HepG2 (cell line): ENCODE measurements around the gene NMNAT3. TPM values are rescaled to one million over a fixed set of nuclear protein-coding genes. Genes with fewer than 3 reads are reported as not detected.

Experiments
- ATAC-seq: fragments of 200-7000 bp; cut with Tn5 transposase; 3 replicates; pipeline ENCODE4 v1.9.1; 2020; ENCODE audit warnings: mild to moderate bottlenecking, moderate library complexity
- BruUV-seq: library from RNA; stranded (reverse); fragments of 400-500 nt; replicated peaks from 2 replicates; lab custom pipeline; 2021; lab: Mats Ljungman, UMichigan
- CTCF ChIA-PET: fragments of 300-600 bp; formaldehyde crosslinking; extraction: SDS; loops from one replicate; lab custom pipeline; 2021; ENCODE audit warnings: low total read pairs, inconsistent platforms, low intra/inter-chr PET ratio; lab: Yijun Ruan, JAX
- POLR2A ChIA-PET: fragments of 350-600 bp; sonication (Branson Sonifier 250); formaldehyde crosslinking; loops from one replicate; lab custom pipeline; 2020; ENCODE audit warnings: antibody characterized with exemption, inconsistent platforms; lab: Yijun Ruan, JAX
- DNase-seq: peaks from one replicate; pipeline ENCODE4 v3.0.0-alpha.2; 2015; ENCODE audit warnings: low spot score
- FAIRE-seq: peaks from 3 replicates; lab custom pipeline; 2011; peaks lifted over from hg19 to GRCh38; lab: Jason Lieb, UNC
- H2AFZ ChIP-seq: one replicate; pipeline ENCODE4 v1.6.1; 2011; ENCODE audit warnings: low read length, inconsistent platforms
- H3K27ac ChIP-seq: fragments of 300-600 bp; 3 replicates; pipeline ENCODE4 v1.8.0; 2011; ENCODE audit warnings: mixed run types, mild to moderate bottlenecking, mixed read lengths, low read length, inconsistent platforms; ENCODE audit not compliant: insufficient read depth; ENCODE audit errors: extremely low read length
- H3K27me3 ChIP-seq, 2 experiments: fragments of 200-600 bp in 1 of 2; 2 replicates in 1 of 2; 3 replicates in 1 of 2; pipeline versions ENCODE4 v1.6.0 to v1.8.0; 2011; ENCODE audit warnings: low read length in 2 of 2, mild to moderate bottlenecking in 2 of 2, moderate library complexity in 2 of 2, inconsistent platforms in 1 of 2; ENCODE audit not compliant: insufficient read depth in 2 of 2, control insufficient read depth in 1 of 2
- H3K36me3 ChIP-seq, 2 experiments: fragments of 200-600 bp in 1 of 2; replicated peaks in 1 of 2; 2 replicates in 1 of 2; 3 replicates in 1 of 2; pipeline versions ENCODE4 v1.5.1 to v1.8.0; 2011; ENCODE audit warnings: low read length in 2 of 2, inconsistent platforms in 1 of 2; ENCODE audit not compliant: insufficient read depth in 2 of 2, control insufficient read depth in 1 of 2
- H3K4me1 ChIP-seq: 2 replicates; pipeline ENCODE4 v1.5.1; 2012; ENCODE audit warnings: low read length, inconsistent platforms; ENCODE audit not compliant: insufficient read depth
- H3K4me2 ChIP-seq: 2 replicates; pipeline ENCODE4 v1.6.0; 2011; ENCODE audit warnings: low read depth, low read length, inconsistent platforms
- H3K4me3 ChIP-seq, 3 experiments: fragments of 200-600 bp in 1 of 3; sonication (generic), shearing (Covaris generic) in 1 of 3; replicated peaks in 1 of 3; 2 replicates each; pipeline ENCODE4 v1.5.1; 2011 to 2016; ENCODE audit warnings: low read length in 3 of 3, inconsistent platforms in 2 of 3, low read depth in 2 of 3, mild to moderate bottlenecking in 2 of 3, control low read depth in 1 of 3, mixed read lengths in 1 of 3; ENCODE audit not compliant: insufficient read depth in 1 of 3
- H3K79me2 ChIP-seq: one replicate; pipeline ENCODE4 v1.6.1; 2011; ENCODE audit warnings: low read length, inconsistent platforms; ENCODE audit not compliant: insufficient read depth
- H3K9ac ChIP-seq: 2 replicates; pipeline ENCODE4 v1.6.0; 2011; ENCODE audit warnings: mild to moderate bottlenecking, low read depth, low read length, inconsistent platforms; ENCODE audit not compliant: insufficient read depth
- H3K9me3 ChIP-seq: 2 replicates; pipeline ENCODE4 v1.5.1; 2012; ENCODE audit warnings: mild to moderate bottlenecking, low read length
- H4K20me1 ChIP-seq: 2 replicates; pipeline ENCODE4 v1.6.0; 2011; ENCODE audit warnings: inconsistent platforms, mild to moderate bottlenecking, low read length, moderate library complexity; ENCODE audit not compliant: insufficient read depth
- CHD2 ChIP-seq: IDR thresholded peaks from 2 replicates; pipeline ENCODE4 v1.6.1; 2011; ENCODE audit warnings: low read depth, low read length, improper control_type of control experiment
- FOXA1 ChIP-seq, 2 experiments: fragments of 450-650 bp in 1 of 2; sonication (generic) in 1 of 2; formaldehyde crosslinking in 1 of 2; IDR thresholded peaks; 2 replicates each; pipeline versions ENCODE4 v1.4.0 to v1.6.1; 2016 to 2020; ENCODE audit warnings: missing genetic modification reagents in 1 of 2
- MED1 ChIP-seq: sonication (generic); formaldehyde crosslinking; IDR thresholded peaks from 2 replicates; pipeline ENCODE4 v1.4.0; 2020; ENCODE audit warnings: missing genetic modification reagents
- SETDB1 ChIP-seq: sonication (generic); formaldehyde crosslinking; IDR thresholded peaks from 2 replicates; pipeline ENCODE4 v1.5.1; 2020; ENCODE audit warnings: missing genetic modification reagents, mild to moderate bottlenecking, borderline replicate concordance
- WIZ ChIP-seq: sonication (generic); formaldehyde crosslinking; IDR thresholded peaks from 2 replicates; pipeline ENCODE4 v1.5.1; 2020; ENCODE audit warnings: mild to moderate bottlenecking, missing genetic modification reagents
- ZNF354B ChIP-seq: sonication (generic); formaldehyde crosslinking; IDR thresholded peaks from 2 replicates; pipeline ENCODE4 v1.8.0; 2022; ENCODE audit warnings: mild to moderate bottlenecking, missing genetic modification reagents
- ZNF460 ChIP-seq: sonication (generic); formaldehyde crosslinking; IDR thresholded peaks from 2 replicates; pipeline ENCODE4 v1.5.1; 2020; ENCODE audit warnings: missing genetic modification reagents, mild to moderate bottlenecking, borderline replicate concordance
- WGBS: methylation state at CpG from one replicate; pipeline ENCODE4 v1.1.6; 2017; ENCODE audit warnings: low lambda C conversion rate; 5-methylcytosine and 5-hydroxymethylcytosine counted together
- in situ Hi-C: cut with HindIII; loops from 2 replicates; pipeline ENCODE4 v1.10.0; 2017; ENCODE audit warnings: low pct_unique_long_range_greater_than_20kb; ENCODE audit not compliant: extremely low pct_ligation_motif_present
- intact Hi-C: fragments of 100-400 bp; cut with micrococcal nuclease; formaldehyde crosslinking; loops from one replicate; pipeline ENCODE4 v1.10.0; 2022; ENCODE audit not compliant: unreplicated experiment
- polyA plus RNA-seq, 8 experiments: library from polyadenylated mRNA; depleted of rRNA in 3 of 8; stranded (reverse) in 7 of 8; unstranded in 1 of 8; fragments of >200 nt; fragmentation: Illumina TruSeq in 4 of 8; extraction: Trizol in 4 of 8; gene quantifications; 2 replicates each; pipeline versions ENCODE4 v1.2.1 to v1.2.3, GENCODE V29; 2011 to 2016; ENCODE audit warnings: low read depth in 4 of 8, missing spikeins in 1 of 8, mixed read lengths in 1 of 8; ENCODE audit not compliant: insufficient read depth in 1 of 8
- total RNA-seq, 5 experiments: library from RNA; depleted of rRNA; stranded (reverse); fragments of >200 nt; fragmentation: Illumina TruSeq; extraction: Trizol; gene quantifications; 2 replicates each; pipeline ENCODE4 v1.2.3, GENCODE V29; 2016; ENCODE audit warnings: low read depth in 1 of 5
- TF ChIP-seq, protein P1 (sequence below): sonication (generic); formaldehyde crosslinking; IDR thresholded peaks from 2 replicates; pipeline ENCODE4 v1.4.0; 2020; ENCODE audit warnings: missing genetic modification reagents
- TF ChIP-seq, protein P2 (sequence below): sonication (generic); formaldehyde crosslinking; IDR thresholded peaks from 2 replicates; pipeline ENCODE4 v1.4.0; 2020; ENCODE audit warnings: low read depth, mild to moderate bottlenecking, missing genetic modification reagents
- TF ChIP-seq, protein P3 (sequence below): sonication (generic); formaldehyde crosslinking; IDR thresholded peaks from 2 replicates; pipeline ENCODE4 v1.8.1; 2023; ENCODE audit warnings: mild to moderate bottlenecking, missing genetic modification reagents

The NMNAT3 gene
- total and polyA plus RNA-seq, 2 of the 13 experiments (the other 11 are each of a cell fraction or from before 2014, with no cell fraction given) = 6.1 to 7.0 TPM

DNA sequence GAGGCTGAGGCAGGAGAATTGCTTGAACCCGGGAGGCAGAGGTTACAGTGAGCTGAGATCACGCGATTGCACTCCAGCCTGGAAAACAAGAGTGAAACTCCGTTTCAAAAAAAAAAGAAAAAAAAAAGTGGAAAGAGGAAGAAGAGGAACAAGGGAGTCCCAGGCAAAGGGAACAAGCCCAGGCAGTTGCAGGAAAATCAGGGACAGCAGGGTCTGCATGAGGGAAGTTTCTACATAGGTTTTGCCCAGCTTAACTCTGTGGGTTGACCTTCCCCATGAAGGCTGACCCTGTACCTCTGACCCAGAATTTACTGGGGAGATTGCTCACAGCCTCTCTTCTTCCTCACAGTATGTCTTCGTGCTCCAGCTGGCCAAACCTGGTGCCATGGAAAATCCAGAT is 150.5 kb downstream of the NMNAT3 start (continued):
- no peak for TF ChIP-seq FOXA1 (IDR thresholded peaks at IDR 0.05)
- TF ChIP-seq FOXA1 (CRISPR knock-in tag; IDR thresholded peaks at IDR 0.05) = no peak
- TF ChIP-seq CHD2 = no peak

DNA sequence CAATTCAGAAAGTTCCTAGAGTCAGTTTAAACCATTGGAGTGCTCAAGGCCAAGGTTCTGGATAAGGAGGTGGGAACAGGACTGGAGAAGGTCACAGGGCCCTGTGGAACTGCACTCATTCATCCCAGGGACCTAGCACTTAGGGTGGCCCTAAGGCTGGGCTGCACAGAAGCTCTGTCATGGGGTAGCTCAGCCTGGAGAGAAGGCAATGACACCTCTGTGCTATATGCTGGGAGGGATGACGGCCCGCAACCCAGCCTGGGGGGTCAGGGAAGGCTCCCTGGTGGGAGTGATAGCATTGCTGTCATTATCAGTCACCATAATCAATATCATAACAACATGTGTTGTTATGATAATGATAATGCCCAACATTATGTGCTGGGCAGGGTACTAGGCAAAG is 151.6 kb downstream of the NMNAT3 start:
- in situ Hi-C loops = no loop called here
- Histone ChIP-seq H3K27me3 (no peaks in the 10 kb centered on the region), H3K36me3 (no peaks in the 10 kb centered on the region), H3K9me3 (no peaks in the 10 kb centered on the region), H4K20me1 (no peaks in the 10 kb centered on the region), H2AFZ (no peak overlapping the region), H3K9ac (no peak overlapping the region), H3K4me1 (no peaks in the 10 kb centered on the region), H3K4me3 (no peak overlapping the region), H3K79me2 (no peaks in the 10 kb centered on the region), H3K27ac (no peak overlapping the region), H3K4me2 (no peak overlapping the region)
- 58% methylated on average over 2 of the region's 2 CpGs for WGBS
- ChIA-PET POLR2A (no interaction called here), CTCF (no interaction called here)
- ATAC-seq (no peak), DNase-seq (no peak), FAIRE-seq (no peak)
- intact Hi-C loops = no loop called here
- no TSS peak for BruUV-seq
- TF ChIP-seq ZNF354B (CRISPR knock-in tag) (no peak), MED1 (CRISPR knock-in tag) (no peak), SETDB1 (CRISPR knock-in tag) (no peak), WIZ (CRISPR knock-in tag) (no peak), ZNF460 (CRISPR knock-in tag) (no peak)
- TF ChIP-seq, protein P1, sequence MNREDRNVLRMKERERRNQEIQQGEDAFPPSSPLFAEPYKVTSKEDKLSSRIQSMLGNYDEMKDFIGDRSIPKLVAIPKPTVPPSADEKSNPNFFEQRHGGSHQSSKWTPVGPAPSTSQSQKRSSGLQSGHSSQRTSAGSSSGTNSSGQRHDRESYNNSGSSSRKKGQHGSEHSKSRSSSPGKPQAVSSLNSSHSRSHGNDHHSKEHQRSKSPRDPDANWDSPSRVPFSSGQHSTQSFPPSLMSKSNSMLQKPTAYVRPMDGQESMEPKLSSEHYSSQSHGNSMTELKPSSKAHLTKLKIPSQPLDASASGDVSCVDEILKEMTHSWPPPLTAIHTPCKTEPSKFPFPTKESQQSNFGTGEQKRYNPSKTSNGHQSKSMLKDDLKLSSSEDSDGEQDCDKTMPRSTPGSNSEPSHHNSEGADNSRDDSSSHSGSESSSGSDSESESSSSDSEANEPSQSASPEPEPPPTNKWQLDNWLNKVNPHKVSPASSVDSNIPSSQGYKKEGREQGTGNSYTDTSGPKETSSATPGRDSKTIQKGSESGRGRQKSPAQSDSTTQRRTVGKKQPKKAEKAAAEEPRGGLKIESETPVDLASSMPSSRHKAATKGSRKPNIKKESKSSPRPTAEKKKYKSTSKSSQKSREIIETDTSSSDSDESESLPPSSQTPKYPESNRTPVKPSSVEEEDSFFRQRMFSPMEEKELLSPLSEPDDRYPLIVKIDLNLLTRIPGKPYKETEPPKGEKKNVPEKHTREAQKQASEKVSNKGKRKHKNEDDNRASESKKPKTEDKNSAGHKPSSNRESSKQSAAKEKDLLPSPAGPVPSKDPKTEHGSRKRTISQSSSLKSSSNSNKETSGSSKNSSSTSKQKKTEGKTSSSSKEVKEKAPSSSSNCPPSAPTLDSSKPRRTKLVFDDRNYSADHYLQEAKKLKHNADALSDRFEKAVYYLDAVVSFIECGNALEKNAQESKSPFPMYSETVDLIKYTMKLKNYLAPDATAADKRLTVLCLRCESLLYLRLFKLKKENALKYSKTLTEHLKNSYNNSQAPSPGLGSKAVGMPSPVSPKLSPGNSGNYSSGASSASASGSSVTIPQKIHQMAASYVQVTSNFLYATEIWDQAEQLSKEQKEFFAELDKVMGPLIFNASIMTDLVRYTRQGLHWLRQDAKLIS (CRISPR knock-in tag) = no peak
- TF ChIP-seq, protein P2, sequence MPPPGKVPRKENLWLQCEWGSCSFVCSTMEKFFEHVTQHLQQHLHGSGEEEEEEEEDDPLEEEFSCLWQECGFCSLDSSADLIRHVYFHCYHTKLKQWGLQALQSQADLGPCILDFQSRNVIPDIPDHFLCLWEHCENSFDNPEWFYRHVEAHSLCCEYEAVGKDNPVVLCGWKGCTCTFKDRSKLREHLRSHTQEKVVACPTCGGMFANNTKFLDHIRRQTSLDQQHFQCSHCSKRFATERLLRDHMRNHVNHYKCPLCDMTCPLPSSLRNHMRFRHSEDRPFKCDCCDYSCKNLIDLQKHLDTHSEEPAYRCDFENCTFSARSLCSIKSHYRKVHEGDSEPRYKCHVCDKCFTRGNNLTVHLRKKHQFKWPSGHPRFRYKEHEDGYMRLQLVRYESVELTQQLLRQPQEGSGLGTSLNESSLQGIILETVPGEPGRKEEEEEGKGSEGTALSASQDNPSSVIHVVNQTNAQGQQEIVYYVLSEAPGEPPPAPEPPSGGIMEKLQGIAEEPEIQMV (CRISPR knock-in tag) = no peak
- TF ChIP-seq, protein P3, sequence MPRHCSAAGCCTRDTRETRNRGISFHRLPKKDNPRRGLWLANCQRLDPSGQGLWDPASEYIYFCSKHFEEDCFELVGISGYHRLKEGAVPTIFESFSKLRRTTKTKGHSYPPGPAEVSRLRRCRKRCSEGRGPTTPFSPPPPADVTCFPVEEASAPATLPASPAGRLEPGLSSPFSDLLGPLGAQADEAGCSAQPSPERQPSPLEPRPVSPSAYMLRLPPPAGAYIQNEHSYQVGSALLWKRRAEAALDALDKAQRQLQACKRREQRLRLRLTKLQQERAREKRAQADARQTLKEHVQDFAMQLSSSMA (CRISPR knock-in tag) = no peak
